ENCODE measurements around the gene LDLRAD4.

GRCh38 chr18:13319629-13320028, 101.1 kb downstream of the LDLRAD4 start:
- TF ChIP-seq CTCF (IDR thresholded peaks at IDR 0.05) (no peak), POLR2A (IDR thresholded peaks at IDR 0.05) (no peak)
